Activated CD8-positive, alpha-beta T cell treated with anti-CD3 and anti-CD28 coated beads, Interleukin-2, amount 10 ng/mL, durations not matched to agents 7 days and 5 days (primary cell): ENCODE measurements around the gene FAHD1. TPM values are rescaled to one million over a fixed set of nuclear protein-coding genes. Genes with fewer than 3 reads are reported as not detected.

Experiments used
- ATAC-seq: fragments of 150-1000 bp; cut with Tn5 transposase; one replicate; pipeline ENCODE4 v1.10.0; 2021; ENCODE audit warnings: moderate library complexity
- CTCF ChIA-PET: fragments of 350-600 bp; sonication (Branson Sonifier 250); formaldehyde crosslinking; loops from one replicate; lab custom pipeline; 2021; ENCODE audit warnings: antibody characterized with exemption; lab: Charles Lee
- POLR2A ChIA-PET: fragments of 350-600 bp; sonication (Branson Sonifier 250); formaldehyde crosslinking; loops from one replicate; lab custom pipeline; 2021; ENCODE audit warnings: antibody characterized with exemption; lab: Charles Lee
- DNase-seq: peaks from one replicate; pipeline ENCODE4 v3.0.0-alpha.2; 2020
- H3K27ac Mint-ChIP-seq: one replicate; pipeline ENCODE4 v1.8.0; 2021; ENCODE audit warnings: mild to moderate bottlenecking, mixed read lengths
- H3K27me3 Mint-ChIP-seq: one replicate; pipeline ENCODE4 v1.8.0; 2021; ENCODE audit warnings: low read depth, mixed read lengths
- H3K36me3 Mint-ChIP-seq: one replicate; pipeline ENCODE4 v1.8.0; 2021; ENCODE audit warnings: low read depth, mixed read lengths
- H3K4me1 Mint-ChIP-seq: one replicate; pipeline ENCODE4 v1.8.0; 2021; ENCODE audit warnings: low read depth, mixed read lengths
- H3K4me3 Mint-ChIP-seq: one replicate; pipeline ENCODE4 v1.8.0; 2021; ENCODE audit warnings: mild to moderate bottlenecking, mixed read lengths
- H3K9me3 Mint-ChIP-seq: one replicate; pipeline ENCODE4 v1.8.0; 2022; ENCODE audit warnings: mixed read lengths; ENCODE audit not compliant: insufficient read depth
- total RNA-seq, 2 experiments: library from RNA; stranded (reverse); gene quantifications; one replicate each; pipeline ENCODE4 v1.2.3, GENCODE V29; 2021

FAHD1 gene
- total RNA-seq, 2 experiments from 2014 or later: 14.5 to 14.6 TPM

GRCh38 chr16:1831186-1832075 is 4.4 kb downstream of the FAHD1 start:
- ATAC-seq: no peak
- no peak overlapping the region for H3K4me3 Mint-ChIP-seq
- CTCF ChIA-PET: no interaction called here
- POLR2A ChIA-PET: no interaction called here
- DNase-seq: no peak
- peaks cover 6% of the 10 kb centered on the region for H3K36me3 Mint-ChIP-seq
- no peak overlapping the region for H3K27ac Mint-ChIP-seq
- no peaks in the 10 kb centered on the region for H3K27me3 Mint-ChIP-seq
- peaks cover 20% of the 10 kb centered on the region for H3K4me1 Mint-ChIP-seq
- no peaks in the 10 kb centered on the region for H3K9me3 Mint-ChIP-seq

GRCh38 chr16:1832838-1833454 is 5.9 kb downstream of the FAHD1 start:
- CTCF ChIA-PET: no interaction called here
- Mint-ChIP-seq H3K9me3 (no peaks in the 10 kb centered on the region), H3K4me3 (no peak overlapping the region), H3K27me3 (no peaks in the 10 kb centered on the region), H3K4me1 (peaks cover 13% of the 10 kb centered on the region), H3K27ac (no peak overlapping the region), H3K36me3 (peaks cover 6% of the 10 kb centered on the region)
- DNase-seq: no peak
- no peak for ATAC-seq
- POLR2A ChIA-PET: no interaction called here

GRCh38 chr16:1834096-1834495 is 7.1 kb downstream of the FAHD1 start:
- H3K9me3 Mint-ChIP-seq: no peaks in the 10 kb centered on the region
- no peak overlapping the region for H3K4me3 Mint-ChIP-seq

GRCh38 chr16:1839554-1839953 is 12.5 kb downstream of the FAHD1 start:
- ChIA-PET POLR2A (no interaction called here), CTCF (interaction anchor here (0.6 kb wide), 1 partner anchor 38 kb away, joined by 3 read pairs; no protein-coding TSS in a partner anchor)
- DNase-seq (no peak), ATAC-seq (no peak)
- H3K27ac Mint-ChIP-seq: no peak overlapping the region
- no peaks in the 10 kb centered on the region for H3K4me1 Mint-ChIP-seq
- no peaks in the 10 kb centered on the region for H3K27me3 Mint-ChIP-seq
- no peaks in the 10 kb centered on the region for H3K36me3 Mint-ChIP-seq
- no peaks in the 10 kb centered on the region for H3K9me3 Mint-ChIP-seq
- no peak overlapping the region for H3K4me3 Mint-ChIP-seq

More at GRCh38 chr16:1834096-1834495, 7.1 kb downstream of the FAHD1 start:
- ChIA-PET CTCF (no interaction called here), POLR2A (no interaction called here)
- H3K36me3 Mint-ChIP-seq: peaks cover 2% of the 10 kb centered on the region
- peaks cover 3% of the 10 kb centered on the region for H3K4me1 Mint-ChIP-seq
- DNase-seq (no peak), ATAC-seq (no peak)
- H3K27me3 Mint-ChIP-seq: no peaks in the 10 kb centered on the region
- no peak overlapping the region for H3K27ac Mint-ChIP-seq

- no peak overlapping the region for H3K27ac Mint-ChIP-seq
- no peak overlapping the region for H3K4me3 Mint-ChIP-seq
- no peaks in the 10 kb centered on the region for H3K9me3 Mint-ChIP-seq
- no peaks in the 10 kb centered on the region for H3K4me1 Mint-ChIP-seq
- ATAC-seq: no peak
- ChIA-PET POLR2A (interaction anchor here (0.7 kb wide), 1 partner anchor 32 kb away, joined by 3 read pairs; no protein-coding TSS in a partner anchor), CTCF (no interaction called here)
- H3K27me3 Mint-ChIP-seq: peaks cover 4% of the 10 kb centered on the region
- no peaks in the 10 kb centered on the region for H3K36me3 Mint-ChIP-seq
- DNase-seq: no peak
These were observed 19.0 kb downstream of the FAHD1 start for GRCh38 chr16:1845985-1846384.

- Mint-ChIP-seq H3K36me3 (no peaks in the 10 kb centered on the region), H3K27me3 (peaks cover 4% of the 10 kb centered on the region), H3K4me1 (no peaks in the 10 kb centered on the region), H3K4me3 (no peak overlapping the region), H3K9me3 (no peaks in the 10 kb centered on the region), H3K27ac (no peak overlapping the region)
- ChIA-PET CTCF (no interaction called here), POLR2A (interaction anchor here (0.7 kb wide), 1 partner anchor 32 kb away, joined by 3 read pairs; no protein-coding TSS in a partner anchor)
- DNase-seq: no peak
- no peak for ATAC-seq
These were observed 19.4 kb downstream of the FAHD1 start for GRCh38 chr16:1846416-1846815.

- Mint-ChIP-seq H3K4me1 (peaks cover 16% of the 10 kb centered on the region), H3K27ac (no peak overlapping the region), H3K9me3 (no peaks in the 10 kb centered on the region), H3K36me3 (no peaks in the 10 kb centered on the region), H3K27me3 (peaks cover 4% of the 10 kb centered on the region), H3K4me3 (no peak overlapping the region)
- CTCF ChIA-PET: no interaction called here
- DNase-seq (no peak), ATAC-seq (no peak)
- POLR2A ChIA-PET: no interaction called here
These were observed 24.0 kb downstream of the FAHD1 start for GRCh38 chr16:1850981-1851380.

- Mint-ChIP-seq H3K27me3 (no peaks in the 10 kb centered on the region), H3K27ac (no peak overlapping the region), H3K4me1 (peaks cover 16% of the 10 kb centered on the region), H3K9me3 (no peaks in the 10 kb centered on the region), H3K36me3 (no peaks in the 10 kb centered on the region), H3K4me3 (no peak overlapping the region)
- no peak for ATAC-seq
- ChIA-PET CTCF (interaction anchor here (0.6 kb wide), 1 partner anchor 14 kb away, joined by 3 read pairs; no protein-coding TSS in a partner anchor), POLR2A (no interaction called here)
- DNase-seq: no peak
These were observed 24.8 kb downstream of the FAHD1 start for GRCh38 chr16:1851793-1852192.

GRCh38 chr16:1857433-1858097 is 30.6 kb downstream of the FAHD1 start:
- no peak for DNase-seq
- Mint-ChIP-seq H3K4me3 (no peak overlapping the region), H3K9me3 (no peaks in the 10 kb centered on the region), H3K27me3 (peaks cover 29% of the 10 kb centered on the region), H3K27ac (no peak overlapping the region), H3K4me1 (peaks cover 18% of the 10 kb centered on the region), H3K36me3 (no peaks in the 10 kb centered on the region)
- CTCF ChIA-PET: interaction anchor here (3.1 kb wide), 1 partner anchor 71 kb away, joined by 10 read pairs; no protein-coding TSS in a partner anchor
- POLR2A ChIA-PET: no interaction called here
- ATAC-seq: no peak

- Mint-ChIP-seq H3K4me1 (peaks cover 18% of the 10 kb centered on the region), H3K27ac (no peak overlapping the region), H3K27me3 (peaks cover 29% of the 10 kb centered on the region), H3K4me3 (no peak overlapping the region), H3K9me3 (no peaks in the 10 kb centered on the region), H3K36me3 (no peaks in the 10 kb centered on the region)
- ChIA-PET CTCF (interaction anchor here (1.3 to 3.1 kb wide), 2 partner anchors 18 to 71 kb away, joined by 3 to 10 read pairs; no protein-coding TSS in a partner anchor), POLR2A (no interaction called here)
- ATAC-seq (no peak), DNase-seq (no peak)
These were observed 31.3 kb downstream of the FAHD1 start for GRCh38 chr16:1858189-1858865.

GRCh38 chr16:1859650-1860049 is 32.6 kb downstream of the FAHD1 start:
- H3K9me3 Mint-ChIP-seq: no peaks in the 10 kb centered on the region
- H3K4me1 Mint-ChIP-seq: peaks cover 15% of the 10 kb centered on the region
- DNase-seq (no peak), ATAC-seq (no peak)
- H3K36me3 Mint-ChIP-seq: no peaks in the 10 kb centered on the region
- no peak overlapping the region for H3K27ac Mint-ChIP-seq
- CTCF ChIA-PET: interaction anchor here (0.6 to 3.1 kb wide), 5 partner anchors 11 to 69 kb away, joined by 3 to 10 read pairs (median 3); no protein-coding TSS in a partner anchor
- POLR2A ChIA-PET: no interaction called here
- H3K27me3 Mint-ChIP-seq: peaks cover 29% of the 10 kb centered on the region
- H3K4me3 Mint-ChIP-seq: no peak overlapping the region
